Neural cell (in vitro differentiated cells): ENCODE data around the gene RASGEF1C. TPM values are rescaled to one million over a fixed set of nuclear protein-coding genes. Genes with fewer than 3 reads are reported as not detected.
A peak's percentile ranks its signal among the peaks of the same experiment; 100 is the strongest.

Experiments
- H2AFZ ChIP-seq: fragments of 200-600, 300-800 bp; sonication (generic), shearing (Covaris generic); 2 replicates; pipeline ENCODE4 v1.6.0; 2014; ENCODE audit warnings: low read depth, mild to moderate bottlenecking, antibody characterized with exemption, low read length, moderate library complexity
- H3F3A ChIP-seq: fragments of 200-600 bp; shearing (Covaris generic); 2 replicates; pipeline ENCODE4 v1.6.1; 2016; ENCODE audit warnings: mild to moderate bottlenecking, moderate library complexity, mixed read lengths, antibody characterized with exemption, low read length; ENCODE audit not compliant: insufficient read depth, poor library complexity, severe bottlenecking
- H3K27ac ChIP-seq: fragments of 200-600, 300-800 bp; sonication (generic), shearing (Covaris generic); 2 replicates; pipeline ENCODE4 v1.5.1; 2014; ENCODE audit warnings: mild to moderate bottlenecking, low read length, moderate library complexity
- H3K27me3 ChIP-seq: fragments of 300-800, 200-600 bp; sonication (generic), shearing (Covaris generic); 2 replicates; pipeline ENCODE4 v1.6.0; 2014; ENCODE audit warnings: mild to moderate bottlenecking, low read depth, low read length, moderate library complexity; ENCODE audit not compliant: insufficient read depth
- H3K36me3 ChIP-seq: fragments of 300-800, 200-600 bp; sonication (generic), shearing (Covaris generic); 2 replicates; pipeline ENCODE4 v1.5.1; 2014; ENCODE audit warnings: mild to moderate bottlenecking, antibody characterized with exemption, low read length, moderate library complexity; ENCODE audit not compliant: insufficient read depth
- H3K4me2 ChIP-seq: fragments of 300-800, 200-600 bp; sonication (generic), shearing (Covaris generic); 2 replicates; pipeline ENCODE4 v1.6.0; 2014; ENCODE audit warnings: mild to moderate bottlenecking, low read length
- H3K4me3 ChIP-seq: fragments of 300-800, 200-600 bp; sonication (generic), shearing (Covaris generic); 2 replicates; pipeline ENCODE4 v1.5.1; 2014; ENCODE audit warnings: mild to moderate bottlenecking, low read length, moderate library complexity
- H3K79me2 ChIP-seq: fragments of 200-600 bp; shearing (Covaris generic); replicated peaks from 2 replicates; pipeline ENCODE4 v1.6.0; 2014; ENCODE audit warnings: mild to moderate bottlenecking, low read length, moderate library complexity; ENCODE audit not compliant: insufficient read depth
- H3K9ac ChIP-seq: fragments of 300-800, 200-600 bp; sonication (generic), shearing (Covaris generic); 2 replicates; pipeline ENCODE4 v1.6.1; 2016; ENCODE audit warnings: mild to moderate bottlenecking, low read length, mixed read lengths
- H3K9me2 ChIP-seq: fragments of 200-600 bp; shearing (Covaris generic); 2 replicates; pipeline ENCODE4 v1.6.1; 2016; ENCODE audit warnings: mild to moderate bottlenecking, low read length, mixed read lengths; ENCODE audit not compliant: insufficient read depth
- H3K9me3 ChIP-seq: fragments of 200-600, 300-800 bp; sonication (generic), shearing (Covaris generic); 2 replicates; pipeline ENCODE4 v1.6.1; 2016; ENCODE audit warnings: mild to moderate bottlenecking, mixed run types, low read length, moderate library complexity, mixed read lengths
- H4K20me1 ChIP-seq: fragments of 200-600 bp; shearing (Covaris generic); 2 replicates; pipeline ENCODE4 v1.6.1; 2016; ENCODE audit warnings: mild to moderate bottlenecking, mixed run types; ENCODE audit not compliant: insufficient read depth
- EP300 ChIP-seq: fragments of 450-650 bp; conservative IDR thresholded peaks from 2 replicates; pipeline ENCODE4 v1.6.1; 2014; ENCODE audit warnings: antibody characterized with exemption, mild to moderate bottlenecking, moderate library complexity; ENCODE audit not compliant: poor library complexity, severe bottlenecking
- EZH2 ChIP-seq: fragments of 200-600, 300-800 bp; shearing (Covaris generic), sonication (generic); IDR thresholded peaks from 2 replicates; pipeline ENCODE4 v1.6.1; 2014; ENCODE audit warnings: antibody characterized with exemption, low read length, borderline replicate concordance, mild to moderate bottlenecking; ENCODE audit not compliant: insufficient read depth, poor library complexity, severe bottlenecking
- MXI1 ChIP-seq: fragments of 450-650 bp; conservative IDR thresholded peaks from 2 replicates; pipeline ENCODE4 v1.6.1; 2014; ENCODE audit warnings: antibody characterized with exemption, mild to moderate bottlenecking; ENCODE audit not compliant: poor library complexity, severe bottlenecking
- POLR2AphosphoS5 ChIP-seq: IDR thresholded peaks from 2 replicates; pipeline ENCODE4 v1.6.1; 2012
- RAD21 ChIP-seq: fragments of 450-650 bp; conservative IDR thresholded peaks from 2 replicates; pipeline ENCODE4 v1.6.1; 2014; ENCODE audit warnings: antibody characterized with exemption, mild to moderate bottlenecking, moderate library complexity
- SMC3 ChIP-seq: fragments of 450-650 bp; conservative IDR thresholded peaks from 2 replicates; pipeline ENCODE4 v1.6.1; 2014; ENCODE audit warnings: antibody characterized with exemption, mild to moderate bottlenecking, moderate library complexity; ENCODE audit not compliant: poor library complexity
- TAF1 ChIP-seq: IDR thresholded peaks from 2 replicates; pipeline ENCODE4 v1.6.1; 2012; ENCODE audit warnings: low read depth
- polyA minus RNA-seq: library from RNA; depleted of rRNA, polyadenylated mRNA; stranded (reverse); fragments of >200 nt; gene quantifications from 2 replicates; pipeline ENCODE4 v1.2.3, GENCODE V29; 2014
- polyA plus RNA-seq: library from polyadenylated mRNA; depleted of rRNA; stranded (reverse); fragments of >200 nt; gene quantifications from 2 replicates; pipeline ENCODE4 v1.2.3, GENCODE V29; 2014
- TF ChIP-seq, protein P1 (sequence below): fragments of 450-650 bp; IDR thresholded peaks from 2 replicates; pipeline ENCODE4 v1.5.1; 2014; ENCODE audit warnings: antibody characterized with exemption, mild to moderate bottlenecking, moderate library complexity; ENCODE audit not compliant: poor library complexity, severe bottlenecking
- TF ChIP-seq, protein P2 (sequence below): IDR thresholded peaks from 2 replicates; pipeline ENCODE4 v1.6.1; 2012; ENCODE audit warnings: borderline replicate concordance

Gene RASGEF1C
- polyA plus RNA-seq, result 1.6 and 5.3 TPM in 2 replicates
- polyA minus RNA-seq, result 3.7 and 5.0 TPM in 2 replicates

DNA sequence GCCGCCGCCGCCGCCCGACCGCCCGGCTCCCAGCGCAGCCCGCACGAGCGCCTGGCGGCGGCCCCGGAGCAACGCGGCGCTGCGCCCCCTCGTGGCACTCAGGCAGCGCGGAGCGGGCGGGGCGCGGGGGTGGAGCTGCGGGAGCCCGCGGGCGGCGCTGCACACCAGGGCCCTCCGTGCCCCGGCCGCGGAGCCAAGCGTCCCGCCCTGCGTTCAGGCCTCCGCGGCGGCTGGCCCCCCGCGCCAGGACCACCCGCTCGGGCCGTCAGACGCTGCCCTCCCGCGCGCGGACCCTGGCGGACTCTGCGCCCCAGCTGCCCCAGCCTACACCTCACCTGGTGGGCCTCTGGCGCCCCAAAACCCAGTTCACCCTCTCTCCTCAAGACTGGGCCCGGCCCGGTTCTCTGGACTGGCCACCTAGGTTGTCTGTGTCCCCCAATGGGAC, at the start of gene RASGEF1C:
TSS of gene RASGEF1C (minus strand) at position 75 of the 445 bp plus-strand sequence. CDS start 71,159 bp downstream, outside the sequence.
- no peaks in the 10 kb centered on the region for H3K79me2 ChIP-seq
- peak within 1 kb of the TSS; percentile 56 for H3K9ac ChIP-seq
- H3K36me3 ChIP-seq, result no peaks in the 10 kb centered on the region
- no peak within 1 kb of the TSS for H2AFZ ChIP-seq
- H3F3A ChIP-seq, result no peaks in the 10 kb centered on the region
- H4K20me1 ChIP-seq, result no peaks in the 10 kb centered on the region
- peak; percentile 52 for TF ChIP-seq RAD21
- TF ChIP-seq, protein P1, sequence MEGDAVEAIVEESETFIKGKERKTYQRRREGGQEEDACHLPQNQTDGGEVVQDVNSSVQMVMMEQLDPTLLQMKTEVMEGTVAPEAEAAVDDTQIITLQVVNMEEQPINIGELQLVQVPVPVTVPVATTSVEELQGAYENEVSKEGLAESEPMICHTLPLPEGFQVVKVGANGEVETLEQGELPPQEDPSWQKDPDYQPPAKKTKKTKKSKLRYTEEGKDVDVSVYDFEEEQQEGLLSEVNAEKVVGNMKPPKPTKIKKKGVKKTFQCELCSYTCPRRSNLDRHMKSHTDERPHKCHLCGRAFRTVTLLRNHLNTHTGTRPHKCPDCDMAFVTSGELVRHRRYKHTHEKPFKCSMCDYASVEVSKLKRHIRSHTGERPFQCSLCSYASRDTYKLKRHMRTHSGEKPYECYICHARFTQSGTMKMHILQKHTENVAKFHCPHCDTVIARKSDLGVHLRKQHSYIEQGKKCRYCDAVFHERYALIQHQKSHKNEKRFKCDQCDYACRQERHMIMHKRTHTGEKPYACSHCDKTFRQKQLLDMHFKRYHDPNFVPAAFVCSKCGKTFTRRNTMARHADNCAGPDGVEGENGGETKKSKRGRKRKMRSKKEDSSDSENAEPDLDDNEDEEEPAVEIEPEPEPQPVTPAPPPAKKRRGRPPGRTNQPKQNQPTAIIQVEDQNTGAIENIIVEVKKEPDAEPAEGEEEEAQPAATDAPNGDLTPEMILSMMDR, result peak; percentile 75
- TF ChIP-seq MXI1, result no peak
- TF ChIP-seq SMC3, result peak; percentile 55
- H3K4me2 ChIP-seq, result peak within 1 kb of the TSS; percentile 62
- no peaks in the 10 kb centered on the region for H3K9me2 ChIP-seq
- H3K27me3 ChIP-seq, result no peaks in the 10 kb centered on the region
- H3K9me3 ChIP-seq, result no peaks in the 10 kb centered on the region
- peak within 1 kb of the TSS; percentile 78 for H3K4me3 ChIP-seq
- H3K27ac ChIP-seq, result no peak within 1 kb of the TSS

DNA sequence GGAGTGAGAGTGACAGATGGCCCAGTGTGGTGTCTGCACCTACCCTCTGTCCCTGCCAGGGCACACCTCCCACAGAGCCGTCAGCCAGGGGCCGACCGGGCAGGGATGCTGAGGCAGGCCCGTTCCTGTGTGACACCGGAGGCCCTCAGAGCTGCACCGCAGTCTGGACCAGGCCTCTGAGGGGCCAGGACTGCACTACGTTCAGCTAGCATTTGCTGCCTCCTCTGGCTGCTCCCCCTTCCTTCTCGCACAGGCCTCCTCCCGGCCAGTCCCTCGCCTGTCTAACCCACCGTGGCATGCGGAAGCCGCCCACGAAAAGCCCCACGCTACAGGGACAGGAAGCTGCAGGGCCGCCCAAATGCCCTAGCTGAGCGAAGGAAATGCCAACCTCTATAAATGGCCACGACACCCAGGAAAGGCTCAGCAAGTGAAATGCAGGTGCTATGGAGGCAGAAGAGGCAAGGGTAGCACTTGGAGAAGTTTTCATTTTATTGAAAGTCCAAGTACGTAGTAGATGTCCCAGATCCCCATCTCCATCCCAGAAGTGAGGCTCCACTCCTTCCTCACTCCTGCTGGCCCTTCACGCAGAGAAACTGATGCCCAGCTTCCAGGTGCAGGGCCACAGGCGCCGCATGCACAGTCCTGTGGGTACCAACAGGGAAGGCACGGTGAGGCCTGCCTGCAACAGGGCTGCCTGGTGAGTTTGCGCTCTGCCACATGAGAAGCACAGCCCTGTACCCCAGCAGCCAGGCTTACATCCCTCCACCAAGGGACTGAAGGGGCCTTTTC, 44.2 kb upstream of the RASGEF1C start:
- no peaks in the 10 kb centered on the region for H3F3A ChIP-seq
- no peaks in the 10 kb centered on the region for H3K27me3 ChIP-seq
- no peaks in the 10 kb centered on the region for H3K9me2 ChIP-seq
- no peaks in the 10 kb centered on the region for H3K79me2 ChIP-seq
- peaks cover 57% of the 10 kb centered on the region for H3K36me3 ChIP-seq
- H3K9ac ChIP-seq, result no peak overlapping the region
- no peak overlapping the region for H3K4me3 ChIP-seq
- TF ChIP-seq EP300 (no peak), SMC3 (no peak), RAD21 (no peak), TAF1 (no peak), EZH2 (no peak), POLR2AphosphoS5 (no peak), MXI1 (no peak)
- TF ChIP-seq, protein P1, result no peak
- TF ChIP-seq, protein P2, sequence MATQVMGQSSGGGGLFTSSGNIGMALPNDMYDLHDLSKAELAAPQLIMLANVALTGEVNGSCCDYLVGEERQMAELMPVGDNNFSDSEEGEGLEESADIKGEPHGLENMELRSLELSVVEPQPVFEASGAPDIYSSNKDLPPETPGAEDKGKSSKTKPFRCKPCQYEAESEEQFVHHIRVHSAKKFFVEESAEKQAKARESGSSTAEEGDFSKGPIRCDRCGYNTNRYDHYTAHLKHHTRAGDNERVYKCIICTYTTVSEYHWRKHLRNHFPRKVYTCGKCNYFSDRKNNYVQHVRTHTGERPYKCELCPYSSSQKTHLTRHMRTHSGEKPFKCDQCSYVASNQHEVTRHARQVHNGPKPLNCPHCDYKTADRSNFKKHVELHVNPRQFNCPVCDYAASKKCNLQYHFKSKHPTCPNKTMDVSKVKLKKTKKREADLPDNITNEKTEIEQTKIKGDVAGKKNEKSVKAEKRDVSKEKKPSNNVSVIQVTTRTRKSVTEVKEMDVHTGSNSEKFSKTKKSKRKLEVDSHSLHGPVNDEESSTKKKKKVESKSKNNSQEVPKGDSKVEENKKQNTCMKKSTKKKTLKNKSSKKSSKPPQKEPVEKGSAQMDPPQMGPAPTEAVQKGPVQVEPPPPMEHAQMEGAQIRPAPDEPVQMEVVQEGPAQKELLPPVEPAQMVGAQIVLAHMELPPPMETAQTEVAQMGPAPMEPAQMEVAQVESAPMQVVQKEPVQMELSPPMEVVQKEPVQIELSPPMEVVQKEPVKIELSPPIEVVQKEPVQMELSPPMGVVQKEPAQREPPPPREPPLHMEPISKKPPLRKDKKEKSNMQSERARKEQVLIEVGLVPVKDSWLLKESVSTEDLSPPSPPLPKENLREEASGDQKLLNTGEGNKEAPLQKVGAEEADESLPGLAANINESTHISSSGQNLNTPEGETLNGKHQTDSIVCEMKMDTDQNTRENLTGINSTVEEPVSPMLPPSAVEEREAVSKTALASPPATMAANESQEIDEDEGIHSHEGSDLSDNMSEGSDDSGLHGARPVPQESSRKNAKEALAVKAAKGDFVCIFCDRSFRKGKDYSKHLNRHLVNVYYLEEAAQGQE, result no peak
- H3K9me3 ChIP-seq, result peaks cover 39% of the 10 kb centered on the region
- H3K4me2 ChIP-seq, result no peak overlapping the region
- H2AFZ ChIP-seq, result no peak overlapping the region
- H4K20me1 ChIP-seq, result no peaks in the 10 kb centered on the region
- H3K27ac ChIP-seq, result no peak overlapping the region
